HG03060 (cell line): ENCODE data around the gene NLGN1.
"Not testable (repeated sequence)": the region's sequence is repeated elsewhere in the genome, so short reads cannot be mapped to it uniquely, and the experiment has no call there.

Experiments
- ATAC-seq: cut with Tn5 transposase; IDR thresholded peaks from one replicate; pipeline ENCODE4 v1.9.1; 2021; ENCODE audit warnings: low read depth, moderate number of reproducible peaks; ENCODE audit not compliant: unreplicated experiment

NLGN1 gene

DNA sequence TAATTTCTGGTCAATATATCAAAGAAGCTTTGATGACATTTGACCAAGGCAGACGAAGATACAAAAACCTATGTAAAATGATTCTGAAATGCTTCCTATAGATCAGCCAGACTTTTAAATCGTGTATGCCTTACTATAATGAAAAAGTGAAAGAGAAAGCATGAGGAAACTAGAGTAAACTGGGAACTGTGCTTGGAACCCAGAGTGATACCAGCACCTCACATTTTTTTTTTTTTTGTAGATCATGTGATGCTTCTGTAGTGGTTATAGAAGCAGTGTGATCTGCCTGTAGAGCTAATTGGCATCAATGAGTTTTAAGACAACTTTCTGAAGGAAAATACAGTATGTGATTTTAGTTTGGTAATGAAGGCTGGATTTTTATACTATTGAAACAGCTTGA lies 150.7 kb downstream of the NLGN1 start:
- ATAC-seq, result no peak

DNA sequence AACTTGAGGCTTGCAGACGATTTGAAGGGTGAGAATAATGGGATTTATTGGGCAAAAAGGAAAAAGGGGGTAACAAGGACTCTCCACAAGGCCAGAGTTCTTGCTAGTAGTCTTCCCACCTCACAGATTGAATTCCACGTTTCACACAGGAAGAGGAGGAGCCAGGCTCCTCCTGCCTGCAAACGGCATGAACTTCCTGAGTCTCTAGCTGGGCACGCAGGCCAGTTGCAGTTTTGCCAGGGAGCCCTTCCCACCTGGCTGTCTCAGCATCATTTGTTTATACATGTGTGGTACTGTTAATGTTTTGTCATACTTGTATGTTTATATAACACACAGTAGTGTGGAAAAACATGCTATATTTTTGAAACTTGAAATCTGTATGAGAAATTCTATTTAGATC lies 155.0 kb downstream of the NLGN1 start:
- no peak for ATAC-seq

DNA sequence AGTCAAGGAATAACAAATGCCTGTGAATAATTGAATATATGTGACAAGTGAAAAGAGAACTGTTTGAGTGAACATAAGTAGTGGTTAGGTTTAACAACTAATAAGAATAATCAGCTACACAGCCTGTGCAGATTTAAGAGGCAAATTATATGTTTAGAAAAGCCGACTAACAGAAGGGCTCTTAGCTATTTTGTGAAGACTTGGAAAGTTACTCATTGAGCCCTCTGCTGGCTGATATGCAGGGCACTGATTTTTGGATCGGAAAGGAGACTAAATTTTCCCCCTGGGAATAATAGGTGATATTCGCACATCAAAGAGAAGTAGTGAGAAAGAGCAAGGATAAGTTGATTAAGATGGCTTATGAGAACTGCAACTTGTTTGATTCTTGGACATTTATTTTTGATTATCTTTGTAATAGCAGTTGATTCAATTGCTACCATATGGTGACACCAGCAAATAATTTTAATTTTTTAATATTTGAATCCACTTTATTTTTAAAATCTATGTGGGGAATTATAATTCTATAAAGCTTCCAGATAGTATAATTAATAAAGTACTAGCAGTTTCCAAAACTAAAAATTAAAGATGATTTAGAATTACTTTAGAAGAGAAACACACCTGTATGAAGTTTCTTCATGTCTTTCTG lies 156.2 kb downstream of the NLGN1 start:
- no peak for ATAC-seq

DNA sequence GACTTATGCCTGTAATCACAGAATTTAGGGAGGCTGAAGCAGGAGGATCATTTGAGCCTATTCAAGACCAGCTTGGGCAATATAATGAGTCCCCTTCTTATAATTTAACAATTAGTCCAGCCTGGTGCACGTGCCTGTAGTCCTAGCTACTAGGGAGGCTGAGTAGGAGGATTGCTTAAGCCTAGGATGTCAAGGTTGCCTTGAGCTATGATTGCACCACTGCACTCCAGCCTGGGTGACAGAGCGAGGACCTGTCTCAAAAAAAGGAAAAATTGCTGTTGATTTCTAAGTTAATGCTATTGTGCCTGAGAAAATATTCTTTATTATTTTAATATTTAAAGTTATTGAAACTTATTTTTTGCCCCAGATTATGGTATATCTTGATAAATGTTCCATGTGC lies 159.0 kb downstream of the NLGN1 start:
- ATAC-seq, result no peak

DNA sequence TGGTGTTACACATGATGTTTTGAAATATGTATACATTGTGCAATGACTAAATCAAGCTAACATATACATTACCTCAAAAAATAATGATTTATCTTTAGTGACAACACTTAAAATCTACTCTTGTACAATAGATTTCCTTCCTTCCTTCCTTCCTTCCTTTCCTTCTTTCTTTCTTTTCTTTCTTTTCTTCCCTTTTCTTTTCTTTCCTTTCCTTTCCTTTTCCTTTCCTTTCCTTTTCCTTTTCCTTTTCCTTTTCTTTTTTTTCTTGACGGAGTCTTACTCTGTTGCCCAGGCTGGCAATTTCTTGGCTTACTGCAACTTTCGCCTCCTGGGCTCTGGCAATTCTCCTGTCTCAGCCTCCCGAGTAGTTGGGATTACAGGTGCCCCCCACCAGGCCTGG lies 170.5 kb downstream of the NLGN1 start:
- ATAC-seq, result no peak

DNA sequence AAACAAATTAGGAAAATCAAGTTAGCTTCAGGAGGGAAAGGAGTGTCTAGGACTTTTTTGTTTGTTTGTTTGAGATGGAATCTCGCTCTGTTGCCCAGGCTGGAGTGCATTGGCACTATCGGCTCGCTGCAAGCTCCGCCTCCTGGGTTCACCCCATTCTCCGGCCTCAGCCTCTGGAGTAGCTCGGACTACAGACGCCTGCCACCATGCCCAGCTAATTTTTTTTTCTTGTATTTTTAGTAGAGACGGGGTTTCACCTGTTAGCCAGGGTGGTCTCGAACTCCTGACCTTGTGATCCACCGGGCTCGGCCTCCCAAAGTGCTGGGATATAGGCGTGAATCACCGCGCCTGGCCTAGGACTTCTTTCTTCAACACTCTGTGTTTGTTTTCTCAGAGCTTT lies 171.1 kb downstream of the NLGN1 start:
- no peak for ATAC-seq

DNA sequence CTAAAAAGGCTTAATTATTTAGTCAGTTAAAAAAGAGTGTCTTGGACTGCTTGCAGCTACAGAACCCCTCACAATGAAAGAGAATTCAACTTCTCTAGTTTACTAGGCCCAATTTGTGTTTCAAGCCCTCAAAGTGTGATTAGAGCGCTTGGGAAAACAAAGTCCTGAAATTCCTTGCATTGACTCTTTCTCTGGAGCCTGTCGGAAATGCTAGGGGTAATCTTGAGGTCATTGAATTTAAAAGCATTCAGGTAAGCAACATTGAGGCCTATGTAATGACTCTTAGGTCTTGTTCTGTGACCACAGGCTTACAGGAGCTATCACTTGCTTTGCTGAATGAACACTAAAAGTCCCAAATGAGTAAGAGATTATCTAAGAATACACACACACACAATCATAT lies 186.0 kb downstream of the NLGN1 start:
- ATAC-seq, result no peak

DNA sequence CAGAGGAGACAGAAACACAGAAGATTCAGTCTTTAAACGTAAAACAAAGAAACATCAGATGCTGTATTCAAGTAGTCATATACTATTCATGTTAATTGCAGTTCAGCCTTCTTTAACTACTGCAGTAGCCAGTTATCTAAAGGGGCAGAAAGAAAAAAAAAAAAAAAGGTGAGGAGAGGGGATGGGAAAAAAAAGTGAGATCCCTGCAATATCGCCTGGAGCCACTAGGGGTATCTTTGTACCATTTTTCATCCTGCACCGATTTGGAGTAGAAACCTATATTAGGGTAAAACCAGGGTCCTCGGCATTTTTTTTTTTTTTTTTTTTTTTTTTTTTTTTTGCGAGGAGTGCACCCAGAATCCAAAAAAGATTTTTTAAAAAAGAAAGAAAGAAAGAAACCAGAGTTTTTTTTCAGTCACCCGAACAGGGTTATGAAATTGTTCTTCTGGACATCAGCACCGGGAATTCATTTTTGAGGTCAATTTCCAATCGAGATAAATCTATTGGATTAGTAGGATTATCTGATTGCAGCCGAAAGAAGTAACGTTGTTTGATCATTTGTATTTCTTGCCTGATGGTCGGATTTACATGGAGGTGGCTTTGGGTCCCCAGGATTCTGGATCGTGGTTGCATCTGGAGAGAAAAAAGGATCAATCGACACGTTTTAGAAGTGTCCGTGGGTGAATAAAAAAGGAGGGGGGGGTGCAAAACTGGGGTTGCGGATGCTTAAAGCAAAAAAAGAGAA lies 186.7 kb downstream of the NLGN1 start:
- no peak for ATAC-seq

DNA sequence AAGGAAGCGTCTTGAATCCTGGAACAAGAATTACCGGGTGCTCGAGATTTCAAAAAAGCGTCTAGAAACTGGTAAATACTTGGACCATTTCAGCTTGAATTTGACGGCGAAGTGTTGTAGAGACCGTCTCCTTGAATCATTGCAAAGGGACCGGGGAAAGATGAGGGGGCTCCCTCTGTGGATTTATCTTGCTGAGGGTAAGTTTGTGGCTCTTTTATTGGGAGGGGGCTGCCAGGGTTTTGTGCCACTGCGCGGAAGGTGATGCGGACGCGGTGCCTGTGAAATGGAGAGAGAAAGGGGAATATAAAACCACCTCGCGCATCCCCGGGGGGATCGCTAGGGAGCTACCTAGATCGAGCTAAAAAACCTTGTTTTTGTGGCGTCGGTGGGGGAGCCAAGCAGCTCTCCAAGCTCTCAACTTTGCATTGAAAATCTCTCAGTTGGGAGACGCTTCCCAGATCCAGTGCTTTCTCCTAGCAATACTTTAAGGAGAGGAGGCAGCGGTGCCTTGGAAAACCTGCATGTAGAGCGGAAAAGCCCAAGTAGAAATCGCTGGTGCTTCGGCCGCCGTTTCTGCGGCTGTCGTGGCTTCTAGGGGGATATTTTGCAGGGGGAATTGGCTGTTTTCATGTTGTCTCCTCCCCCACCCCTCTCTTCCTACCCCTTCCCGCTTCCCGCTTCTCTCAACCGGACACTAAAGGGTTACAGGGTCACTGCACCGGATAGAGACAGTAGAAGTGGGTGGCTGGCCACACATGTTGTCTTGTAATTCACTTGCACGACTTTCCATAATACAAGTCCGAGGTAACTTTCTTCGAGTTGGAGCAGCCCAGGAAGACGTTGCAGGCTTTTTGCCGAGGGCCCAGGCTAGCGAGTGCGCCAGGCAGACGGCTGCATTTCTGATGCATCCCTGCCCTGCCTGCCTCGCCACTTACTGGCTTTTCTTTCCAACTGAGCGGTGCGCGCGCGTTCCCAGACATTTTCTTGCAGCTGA lies 187.6 kb downstream of the NLGN1 start:
- ATAC-seq, result no peak

DNA sequence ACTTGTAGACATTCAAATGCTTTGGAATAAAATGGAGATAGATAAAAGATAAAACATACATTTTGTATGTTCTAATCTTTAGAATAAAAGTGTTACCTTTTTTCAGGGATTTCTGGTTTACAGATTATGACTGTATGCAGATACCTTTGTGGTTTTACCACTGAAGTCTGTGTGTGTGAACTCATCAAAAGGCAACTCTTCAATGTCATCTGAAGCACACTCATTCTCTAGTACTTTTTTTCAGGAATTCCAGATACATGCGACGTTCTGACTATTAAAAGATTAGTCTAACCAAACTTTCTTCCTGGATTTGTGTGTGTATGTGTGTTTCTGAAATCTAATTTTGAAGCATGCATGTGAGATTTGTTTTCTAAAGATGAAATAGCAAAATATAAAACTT lies 188.6 kb downstream of the NLGN1 start:
- no peak for ATAC-seq

DNA sequence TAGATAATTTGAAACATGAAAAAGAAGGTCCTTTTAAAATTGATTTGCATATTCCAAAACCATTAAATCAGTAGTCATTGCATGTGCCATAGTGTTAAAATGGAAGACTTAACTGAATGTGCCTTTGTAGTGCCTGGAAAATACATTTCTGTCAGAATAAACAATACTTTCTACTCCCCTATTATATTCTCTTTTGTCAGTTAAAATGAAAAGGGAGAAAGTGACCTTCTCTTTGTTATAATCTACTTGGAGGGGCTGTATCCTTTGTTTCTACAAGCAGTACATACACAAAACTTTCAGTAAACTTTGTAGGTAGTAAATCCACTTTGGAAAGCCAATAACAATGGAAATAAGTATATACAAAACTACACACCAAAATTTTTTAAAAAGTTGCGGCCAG lies 189.5 kb downstream of the NLGN1 start:
- ATAC-seq, result no peak

DNA sequence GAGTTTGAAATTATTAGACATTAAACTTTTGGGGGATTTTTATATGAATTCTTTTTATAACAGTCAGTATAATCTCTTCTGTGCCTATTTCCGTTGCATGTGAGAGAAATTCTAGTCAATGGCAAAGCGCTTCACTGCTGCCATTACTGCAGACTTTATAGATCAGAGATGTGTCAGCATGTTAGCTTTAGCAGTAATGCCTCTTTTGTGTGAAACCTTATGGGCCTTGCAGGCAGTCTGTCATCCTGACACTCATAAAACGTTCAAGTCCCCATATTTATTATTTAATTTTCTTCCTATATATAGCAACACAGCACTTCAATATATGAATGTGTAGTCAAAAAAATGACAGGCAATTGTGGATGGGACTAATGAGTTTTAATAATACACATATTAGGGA lies 191.0 kb downstream of the NLGN1 start:
- no peak for ATAC-seq

DNA sequence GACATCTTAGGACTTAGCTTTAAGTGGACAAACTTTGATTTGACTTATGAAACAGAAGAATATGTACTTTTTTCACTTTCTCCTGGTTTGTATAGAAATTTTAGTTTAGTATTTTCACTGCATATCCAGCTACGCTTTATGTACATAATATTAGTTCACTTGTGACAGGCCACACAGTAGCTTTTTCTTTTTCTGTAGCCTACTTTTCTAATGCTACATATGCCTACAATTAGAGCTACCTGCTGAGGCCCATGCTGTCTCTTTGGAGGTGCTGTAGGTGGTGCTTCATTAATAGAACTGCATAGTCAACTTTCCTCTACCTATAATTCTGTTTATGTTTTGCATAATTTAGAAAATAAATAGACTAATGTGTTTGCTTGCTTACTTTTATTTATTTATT lies 191.6 kb downstream of the NLGN1 start:
- no peak for ATAC-seq

DNA sequence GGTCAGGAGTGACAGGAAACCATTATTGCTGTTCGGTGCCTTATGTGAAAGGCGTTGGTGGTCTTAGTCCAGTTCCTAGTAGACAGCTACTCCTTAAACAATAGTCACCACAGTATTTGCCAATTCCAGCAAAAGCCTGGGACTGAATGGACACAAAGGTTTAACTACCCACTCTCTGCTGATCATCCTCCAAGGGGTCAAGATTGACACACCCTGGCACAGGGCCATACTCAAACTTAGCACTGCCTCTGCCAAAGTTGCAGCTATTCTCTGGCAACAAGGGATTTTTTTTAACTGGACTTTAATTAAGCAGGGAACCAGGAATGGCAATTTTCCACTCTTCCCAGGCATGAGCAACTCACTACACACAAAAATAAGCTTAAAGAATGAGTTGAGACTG lies 193.9 kb downstream of the NLGN1 start:
- ATAC-seq, result no peak

DNA sequence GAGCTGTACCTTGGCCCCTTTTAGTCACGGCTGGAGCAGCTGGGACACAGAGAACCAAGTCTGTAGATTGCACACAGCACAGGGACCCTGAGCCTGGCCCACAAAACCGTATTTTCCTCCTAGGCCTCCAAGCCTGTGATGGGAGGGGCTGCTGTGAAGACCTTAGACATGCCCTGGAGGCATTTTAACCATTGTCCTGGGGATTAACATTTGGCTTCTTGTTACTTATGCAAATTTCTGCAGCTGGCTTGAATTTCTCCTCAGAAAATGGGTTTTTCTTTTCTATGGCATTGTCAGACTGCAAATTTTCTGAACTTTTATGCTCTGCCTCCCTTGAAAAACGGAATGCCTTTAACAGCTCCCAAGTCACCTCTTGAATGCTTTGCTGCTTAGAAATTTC lies 197.3 kb downstream of the NLGN1 start:
- not testable (repeated sequence) for ATAC-seq

DNA sequence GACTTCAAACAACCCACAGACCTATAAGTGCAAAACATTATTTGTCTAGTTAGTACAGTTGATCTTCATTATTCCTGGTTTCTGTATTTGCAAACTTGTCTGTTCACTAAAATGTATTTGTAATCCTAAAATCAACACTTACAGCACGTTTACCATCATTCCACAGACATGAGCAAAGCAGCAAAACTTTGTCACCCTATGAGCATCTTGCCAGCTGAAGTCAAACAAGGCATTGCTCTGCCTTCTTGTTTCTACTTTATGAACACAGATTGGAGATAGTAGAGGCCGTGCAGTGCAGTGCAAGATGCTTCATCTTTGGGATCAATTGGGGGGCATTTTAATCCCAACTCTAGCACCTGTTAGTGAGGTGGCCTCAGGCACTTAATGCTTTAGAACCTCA lies 202.1 kb downstream of the NLGN1 start:
- ATAC-seq, result no peak

DNA sequence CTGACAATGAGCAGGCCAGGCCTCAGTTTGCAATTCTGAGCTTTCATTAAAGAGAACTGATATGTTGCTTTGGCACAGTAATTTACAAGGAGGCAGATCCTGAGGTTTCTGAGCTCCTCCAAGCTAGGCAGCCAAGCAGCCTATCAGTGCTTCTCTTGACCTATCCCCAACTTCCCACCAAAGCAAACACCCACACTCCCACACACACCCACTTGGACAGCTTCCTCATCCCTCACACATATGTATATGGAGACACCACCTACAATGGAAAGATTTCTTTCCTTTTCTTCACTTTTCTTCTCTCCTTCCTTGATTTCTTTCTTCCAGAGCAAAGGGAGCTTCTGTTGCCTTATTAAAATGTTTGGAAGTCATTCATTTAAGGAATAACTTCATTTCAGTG lies 217.0 kb downstream of the NLGN1 start:
- no peak for ATAC-seq

DNA sequence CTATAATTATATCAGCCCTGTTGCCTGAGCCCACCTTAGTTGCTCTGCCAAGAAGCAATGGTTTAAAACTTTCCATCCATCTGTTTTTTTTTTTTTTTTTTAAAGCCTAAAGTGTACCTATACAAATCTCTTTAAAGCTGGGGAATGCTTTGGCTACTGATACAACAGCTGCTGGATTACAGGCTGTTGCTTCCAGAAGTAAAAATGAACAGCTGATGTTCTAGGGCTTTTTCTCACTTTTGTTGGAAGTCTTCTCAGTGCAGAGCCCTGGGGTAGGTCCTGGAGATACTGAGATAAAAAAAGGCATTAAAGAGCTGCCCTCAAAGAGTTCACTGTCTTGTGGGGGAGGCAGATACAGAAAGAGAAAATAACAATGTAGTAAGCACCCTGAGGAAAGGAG lies 218.1 kb downstream of the NLGN1 start:
- no peak for ATAC-seq

DNA sequence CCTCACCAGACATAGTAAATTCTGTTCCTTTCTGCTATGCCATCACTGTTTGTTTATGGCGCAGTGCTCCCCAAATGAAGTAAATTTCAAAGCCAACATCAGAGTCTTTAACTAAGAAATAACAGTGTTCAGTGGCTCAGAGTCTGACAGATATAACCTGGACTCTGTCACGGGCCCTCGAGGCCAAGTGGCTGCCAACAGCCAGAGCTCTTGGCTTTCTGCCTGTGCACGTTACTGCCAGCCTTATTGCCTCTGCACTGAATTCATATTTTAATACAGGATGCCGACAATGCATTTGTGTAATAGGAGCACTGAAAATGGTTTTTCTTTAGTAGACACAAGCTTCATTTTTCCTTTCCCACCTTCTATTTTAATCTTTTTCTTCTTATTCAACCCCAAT lies 219.9 kb downstream of the NLGN1 start:
- no peak for ATAC-seq

DNA sequence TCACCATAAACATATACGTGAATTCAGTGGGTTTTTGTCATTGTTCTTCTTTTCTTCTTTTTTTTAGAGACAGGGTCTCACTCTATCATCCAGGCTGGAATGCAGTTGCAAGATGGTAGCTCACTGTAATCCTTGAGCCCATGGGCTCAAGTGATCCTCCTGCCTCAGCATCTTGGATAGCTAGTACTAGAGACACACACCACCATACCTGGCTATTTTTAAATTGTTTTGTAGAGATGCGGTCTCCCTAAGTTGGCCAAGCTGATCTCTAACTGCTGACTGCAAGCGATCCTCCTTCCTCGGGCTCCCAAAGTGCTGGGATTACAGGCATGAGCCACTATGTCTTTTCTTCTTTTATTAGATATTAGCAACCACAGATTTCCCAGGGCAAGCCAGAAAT lies 220.6 kb downstream of the NLGN1 start:
- ATAC-seq, result no peak

DNA sequence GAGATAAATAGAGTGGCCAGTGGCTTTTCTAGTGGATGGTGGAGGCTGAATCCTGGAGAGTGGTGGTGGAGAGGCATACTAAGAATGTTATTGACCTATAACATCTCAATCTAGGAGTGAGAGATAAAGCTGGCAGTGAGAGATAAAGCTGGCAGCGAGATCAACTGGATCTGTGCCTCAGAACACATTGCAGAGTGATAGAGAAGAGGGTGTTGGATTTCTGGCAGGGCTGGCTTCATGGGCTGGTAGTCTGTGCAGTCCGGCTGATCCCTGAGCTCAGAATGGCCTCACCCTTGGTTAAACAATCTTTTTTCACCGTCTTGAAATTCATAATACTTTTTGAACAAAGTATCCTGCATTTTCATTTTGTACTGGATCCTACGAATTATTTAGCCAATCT lies 221.2 kb downstream of the NLGN1 start:
- no peak for ATAC-seq
